GM12873 (cell line): Measurements from ENCODE around the gene SLC2A13.

Source experiments
- TF ChIP-seq, protein P1 (sequence below): IDR thresholded peaks from 2 replicates; pipeline ENCODE4 v1.5.1; 2012; ENCODE audit warnings: low read depth, mild to moderate bottlenecking, moderate library complexity, low read length, control low read depth; ENCODE audit not compliant: insufficient read depth; ENCODE audit errors: missing control alignments

Gene SLC2A13

DNA sequence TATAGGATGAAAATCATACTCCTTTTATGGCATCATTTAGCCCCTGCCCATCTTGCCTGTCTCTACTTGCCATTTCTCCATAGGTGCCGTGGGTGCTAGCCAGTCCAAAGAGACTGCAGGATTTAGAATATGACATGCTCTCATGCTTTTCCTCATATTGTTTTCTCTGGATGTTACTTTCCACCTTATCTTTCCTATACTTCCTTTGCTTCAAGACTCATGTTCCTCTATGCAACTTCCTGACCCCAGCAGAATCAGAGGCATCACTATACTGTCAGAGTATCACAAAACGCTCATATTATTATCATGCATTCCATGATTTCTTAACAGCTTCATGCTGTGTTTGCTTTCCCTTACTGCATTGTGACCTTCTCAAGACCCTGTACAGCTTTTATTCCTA lies 265.5 kb downstream of the SLC2A13 start:
- TF ChIP-seq, protein P1, sequence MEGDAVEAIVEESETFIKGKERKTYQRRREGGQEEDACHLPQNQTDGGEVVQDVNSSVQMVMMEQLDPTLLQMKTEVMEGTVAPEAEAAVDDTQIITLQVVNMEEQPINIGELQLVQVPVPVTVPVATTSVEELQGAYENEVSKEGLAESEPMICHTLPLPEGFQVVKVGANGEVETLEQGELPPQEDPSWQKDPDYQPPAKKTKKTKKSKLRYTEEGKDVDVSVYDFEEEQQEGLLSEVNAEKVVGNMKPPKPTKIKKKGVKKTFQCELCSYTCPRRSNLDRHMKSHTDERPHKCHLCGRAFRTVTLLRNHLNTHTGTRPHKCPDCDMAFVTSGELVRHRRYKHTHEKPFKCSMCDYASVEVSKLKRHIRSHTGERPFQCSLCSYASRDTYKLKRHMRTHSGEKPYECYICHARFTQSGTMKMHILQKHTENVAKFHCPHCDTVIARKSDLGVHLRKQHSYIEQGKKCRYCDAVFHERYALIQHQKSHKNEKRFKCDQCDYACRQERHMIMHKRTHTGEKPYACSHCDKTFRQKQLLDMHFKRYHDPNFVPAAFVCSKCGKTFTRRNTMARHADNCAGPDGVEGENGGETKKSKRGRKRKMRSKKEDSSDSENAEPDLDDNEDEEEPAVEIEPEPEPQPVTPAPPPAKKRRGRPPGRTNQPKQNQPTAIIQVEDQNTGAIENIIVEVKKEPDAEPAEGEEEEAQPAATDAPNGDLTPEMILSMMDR: no peak

DNA sequence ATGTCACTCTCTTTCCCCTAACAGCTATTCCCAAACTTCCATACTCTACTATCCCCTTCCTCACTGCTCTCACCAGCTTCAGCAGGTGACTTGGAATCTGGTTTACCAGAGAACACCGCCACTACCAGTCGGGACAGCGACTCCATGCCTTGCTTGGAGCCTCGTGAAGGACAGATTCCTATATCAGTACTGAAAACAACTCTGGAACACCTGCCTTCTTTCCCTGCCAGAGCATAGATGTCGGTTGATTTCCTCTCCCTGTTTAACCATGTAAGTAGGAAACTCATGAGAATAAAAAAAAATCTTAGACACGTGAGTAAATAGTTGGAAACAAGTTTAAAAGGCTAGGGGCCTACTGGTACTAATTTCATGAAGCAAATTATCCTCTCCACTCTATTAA lies 266.8 kb downstream of the SLC2A13 start:
- TF ChIP-seq, protein P1: no peak

DNA sequence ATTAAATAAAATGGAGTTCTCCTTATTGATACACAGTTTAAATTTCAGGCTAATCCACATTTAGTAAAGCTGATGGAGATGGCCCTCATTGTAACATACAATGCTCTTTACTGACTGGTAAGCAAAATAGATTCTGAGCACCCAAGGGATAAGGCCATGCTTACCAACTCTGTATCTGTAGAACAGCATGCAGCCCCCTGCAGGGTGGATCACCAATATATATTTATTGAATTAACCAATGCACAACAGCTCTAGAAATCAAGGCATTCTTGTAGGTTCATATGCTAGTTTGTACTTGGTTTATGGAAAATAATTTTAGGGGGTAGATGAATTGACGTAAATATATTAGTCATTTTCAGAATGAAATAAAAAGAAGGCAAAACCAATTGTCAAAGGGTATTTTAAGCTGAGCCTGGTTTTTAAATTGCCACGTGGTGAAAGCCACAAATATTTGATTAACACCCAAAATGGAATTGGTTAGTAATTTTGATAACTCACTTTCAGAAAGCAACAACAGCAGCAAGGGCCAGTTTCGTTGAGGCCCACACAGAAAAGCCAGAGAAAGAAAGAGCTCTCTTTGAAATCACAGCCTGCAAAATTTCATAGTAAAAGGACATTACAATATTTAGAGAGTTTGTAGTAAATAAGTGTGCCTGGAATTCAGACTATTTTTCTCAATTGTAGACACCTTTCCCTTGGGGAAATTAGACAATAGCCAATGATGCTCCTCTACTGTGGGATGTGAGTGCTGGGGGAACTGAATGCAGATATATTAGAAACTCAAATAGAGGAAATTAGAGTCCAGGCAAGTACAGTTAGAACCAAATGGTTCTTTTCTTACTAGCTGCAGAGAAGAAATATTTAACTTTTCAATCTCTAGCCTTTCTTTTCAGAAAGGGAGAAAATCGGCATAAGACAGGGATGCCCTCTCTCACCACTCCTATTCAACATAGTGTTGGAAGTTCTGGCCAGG lies 270.1 kb downstream of the SLC2A13 start:
- TF ChIP-seq, protein P1: no peak

DNA sequence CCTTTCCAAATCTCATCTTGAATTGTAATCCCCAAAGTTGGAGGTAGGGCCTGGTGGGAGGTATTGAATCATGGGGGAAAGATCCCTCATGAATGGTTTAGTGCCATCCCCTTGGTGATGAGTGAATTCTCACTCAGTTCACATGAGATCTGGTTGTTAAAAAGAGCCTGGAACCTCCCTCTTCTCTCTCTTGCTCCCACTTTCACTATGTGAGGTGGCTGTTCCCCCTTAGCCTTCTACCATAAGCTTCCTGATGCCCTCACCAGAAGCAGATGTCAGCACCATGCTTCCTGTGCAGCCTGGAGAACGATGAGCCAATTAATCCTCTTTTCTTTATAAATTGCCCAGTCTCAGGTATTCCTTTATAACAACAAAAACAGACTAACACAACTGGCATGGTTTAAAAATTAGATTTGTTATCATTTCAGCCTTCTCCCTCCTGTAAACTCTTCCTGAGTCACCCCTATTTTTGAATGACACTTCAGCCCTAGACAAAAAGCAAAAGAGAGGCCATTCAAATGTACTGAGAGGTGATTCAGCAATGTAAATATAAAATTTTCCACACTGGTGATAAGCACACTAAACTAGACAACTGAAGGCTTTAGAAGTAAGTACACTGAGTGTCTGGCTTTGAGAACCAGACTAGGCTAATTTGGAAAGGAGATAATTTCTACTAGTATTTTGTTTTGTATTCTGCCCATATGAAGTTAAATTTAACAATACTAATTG lies 274.1 kb downstream of the SLC2A13 start:
- TF ChIP-seq, protein P1: no peak

DNA sequence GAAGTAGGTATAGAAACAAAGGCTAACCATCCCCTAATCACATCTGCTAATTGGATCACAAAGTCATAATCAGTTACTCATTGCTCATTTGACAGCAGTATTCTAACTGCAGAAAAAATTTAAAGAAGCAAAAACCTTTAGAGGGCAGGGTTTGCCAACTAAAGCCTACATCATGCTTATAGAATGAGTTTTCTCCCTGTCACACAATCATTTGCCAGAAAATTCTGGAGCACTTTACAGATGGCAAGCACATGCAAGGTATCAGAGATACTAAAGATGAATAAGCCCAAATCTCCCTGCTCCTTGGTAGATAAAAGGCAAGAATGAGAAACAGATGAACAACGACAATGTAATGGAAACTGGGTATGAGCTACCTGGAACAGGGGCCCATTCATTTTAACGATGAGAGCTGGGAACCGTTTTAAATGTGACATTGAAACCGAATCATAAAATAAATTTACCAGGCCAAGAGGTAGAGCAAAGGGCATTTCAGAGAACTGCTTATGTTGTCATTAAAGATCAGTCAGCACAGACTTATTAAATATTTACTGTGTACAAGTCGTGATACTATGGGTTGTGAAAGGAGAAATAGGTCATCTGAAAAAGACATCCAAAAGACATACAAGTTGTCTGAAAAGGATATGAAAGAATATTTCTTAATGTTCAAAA lies 274.9 kb downstream of the SLC2A13 start:
- TF ChIP-seq, protein P1: no peak

DNA sequence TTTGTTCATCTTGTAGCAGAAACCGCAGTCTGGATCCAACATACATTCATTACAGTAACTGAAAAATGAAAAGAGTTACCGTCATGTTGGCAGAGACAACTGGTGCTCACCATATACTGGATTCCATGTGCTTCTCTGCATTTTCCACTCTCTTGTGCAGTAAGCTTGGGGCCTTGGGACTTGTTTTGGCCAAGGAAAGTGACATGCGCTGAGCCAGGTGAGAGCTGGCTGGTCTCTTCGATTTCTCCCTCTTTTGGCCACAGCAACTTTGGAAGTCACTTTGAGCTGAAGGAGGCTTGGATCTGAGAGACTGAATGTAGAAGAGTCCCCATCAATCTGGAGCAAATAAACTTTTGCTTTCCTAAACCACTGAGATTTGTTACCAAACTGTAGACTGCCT lies 275.7 kb downstream of the SLC2A13 start:
- TF ChIP-seq, protein P1: no peak
